GM12872 (cell line): ENCODE data around the gene NOS3.

Source experiments
- CTCF ChIP-seq: IDR thresholded peaks from 3 replicates; pipeline ENCODE4 v1.5.1; 2011; ENCODE audit warnings: low read depth, mild to moderate bottlenecking, low read length, moderate library complexity; ENCODE audit not compliant: insufficient read depth

The NOS3 gene

GRCh38 chr7:150980663-150981062 lies 10.2 kb upstream of the NOS3 start:
- TF ChIP-seq CTCF, result no peak

GRCh38 chr7:150981644-150982043 lies 9.2 kb upstream of the NOS3 start:
- no peak for TF ChIP-seq CTCF

DNA sequence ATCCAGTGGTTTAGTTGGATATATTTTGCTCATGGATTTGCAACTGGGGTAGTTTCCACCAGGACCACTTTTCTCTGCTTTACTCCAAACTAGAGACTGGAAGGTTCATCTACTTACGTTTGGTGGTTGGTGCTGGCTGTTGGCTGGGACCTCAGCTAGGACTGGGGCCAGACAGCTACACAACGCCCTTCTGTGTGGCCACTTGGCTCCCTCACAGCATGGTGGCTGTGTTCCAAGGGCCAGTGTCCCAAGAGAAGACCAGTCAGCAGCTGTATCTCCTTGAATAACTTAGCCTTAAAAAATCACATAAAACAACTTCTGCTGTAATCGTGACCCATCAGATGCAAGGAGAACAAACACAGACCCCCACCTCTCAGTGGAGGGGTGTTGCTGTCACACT lies 8.5 kb upstream of the NOS3 start:
- no peak for TF ChIP-seq CTCF

DNA sequence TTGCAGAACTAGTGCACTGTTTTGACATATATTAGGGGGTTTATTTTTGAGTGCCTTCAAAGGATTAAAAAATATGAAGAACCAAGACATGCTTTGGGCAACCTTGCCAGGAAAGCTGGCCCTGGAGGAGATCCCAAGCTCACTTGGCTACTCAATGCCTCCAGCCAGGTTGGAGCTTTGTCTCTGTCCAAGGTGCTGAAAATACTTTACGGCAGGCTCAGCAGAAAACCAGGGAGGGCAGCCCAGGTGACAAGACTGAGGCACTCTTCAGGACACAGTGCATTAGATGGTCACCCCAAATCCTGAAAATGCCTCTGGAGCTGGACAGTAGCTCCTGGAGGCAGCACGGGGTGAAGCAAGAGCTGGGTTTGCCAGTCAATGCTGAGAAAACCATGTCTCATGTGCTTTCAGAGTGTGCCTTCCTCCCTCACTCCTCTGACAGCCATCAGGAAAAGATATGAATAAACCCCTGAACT lies 6.9 kb upstream of the NOS3 start:
- TF ChIP-seq CTCF, result no peak

- peak; percentile 89 for TF ChIP-seq CTCF
These were observed 4.7 kb upstream of the NOS3 start for GRCh38 chr7:150986099-150986512.

- no peak for TF ChIP-seq CTCF
These were observed 4.3 kb upstream of the NOS3 start for GRCh38 chr7:150986556-150986955.

DNA sequence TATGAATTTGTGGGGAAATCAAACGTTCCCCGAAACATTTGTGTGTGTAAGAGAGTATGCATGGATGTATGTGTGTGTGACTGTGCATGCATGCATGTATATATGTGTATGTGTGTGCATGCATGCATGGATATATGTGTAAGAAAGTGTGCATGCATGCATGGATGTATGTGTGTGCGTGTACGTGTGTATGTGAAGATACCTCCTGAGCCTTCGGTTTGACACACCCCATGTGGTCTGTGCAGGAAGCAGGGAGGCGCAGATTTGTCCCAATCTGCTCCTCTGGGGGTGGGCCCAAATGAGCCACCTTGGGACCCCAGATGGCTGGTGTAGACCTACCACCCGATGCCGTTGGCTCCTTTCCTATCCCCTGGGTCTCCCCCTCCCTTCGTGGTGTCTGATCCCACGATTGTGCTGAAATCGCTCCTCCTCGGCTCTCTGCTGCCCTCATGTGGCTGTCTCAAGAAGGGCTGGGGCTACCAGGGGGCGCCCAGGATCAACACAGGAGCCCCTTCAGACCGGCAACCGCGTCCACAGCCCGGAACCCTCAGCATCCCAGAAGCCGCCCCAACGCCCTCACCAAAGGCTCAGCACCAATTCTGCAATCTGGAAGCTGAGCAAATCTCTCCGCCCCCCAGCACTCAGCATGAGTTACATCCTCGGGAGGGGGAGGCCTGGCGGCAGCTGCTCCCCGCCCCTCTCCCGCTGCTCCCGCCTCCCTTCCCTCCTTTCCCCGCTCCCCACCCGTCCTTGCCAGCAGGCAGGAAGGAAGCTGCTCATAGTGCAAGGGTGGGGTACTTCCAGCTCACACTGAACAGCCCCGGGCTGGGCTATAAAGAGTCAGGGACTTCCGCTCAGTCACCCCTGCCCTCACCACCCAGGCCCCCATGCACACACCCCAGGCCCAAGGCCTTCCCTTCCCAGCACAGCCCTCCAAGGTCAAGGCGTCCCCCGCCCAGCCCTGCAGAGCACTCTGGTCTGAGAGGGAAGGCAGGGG lies 2.3 kb upstream of the NOS3 start:
- peak; percentile 73 for TF ChIP-seq CTCF
